NCI-H526 treated with DMSO at 0.1 percent for 48 hours (cell line): Measurements from ENCODE around the gene APCDD1L.
"Not testable (repeated sequence)": the region's sequence is repeated elsewhere in the genome, so short reads cannot be mapped to it uniquely, and the experiment has no call there.

ENCODE experiments used
- DNase-seq: peaks from one replicate; lab custom pipeline; 2025; lab: John Stamatoyannopoulos, UW

The APCDD1L gene

GRCh38 chr20:58545565-58546415, 30.6 kb upstream of the APCDD1L start:
- no peak for DNase-seq

DNA sequence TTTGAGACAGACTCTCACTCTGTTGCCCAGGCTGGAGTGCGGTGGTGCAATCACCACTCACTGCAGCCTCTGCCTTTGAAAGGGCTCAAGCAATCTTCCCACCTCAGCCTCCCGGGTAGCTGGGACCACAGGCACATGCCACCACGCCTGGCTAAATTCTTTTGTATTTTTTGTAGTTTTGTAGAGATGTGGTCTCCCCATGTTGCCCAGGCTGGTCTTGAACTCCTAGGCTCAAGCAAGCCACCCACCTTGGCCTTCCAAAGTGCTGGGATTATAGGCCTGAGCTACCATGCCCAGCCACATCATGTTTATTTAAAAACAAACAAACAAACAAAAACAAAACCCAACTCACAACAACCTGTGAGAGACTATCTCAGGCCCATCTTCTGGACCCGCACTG, 29.7 kb upstream of the APCDD1L start:
- DNase-seq: no peak

- no peak for DNase-seq
Observed at GRCh38 chr20:58544286-58544685, 29.1 kb upstream of the APCDD1L start.

DNA sequence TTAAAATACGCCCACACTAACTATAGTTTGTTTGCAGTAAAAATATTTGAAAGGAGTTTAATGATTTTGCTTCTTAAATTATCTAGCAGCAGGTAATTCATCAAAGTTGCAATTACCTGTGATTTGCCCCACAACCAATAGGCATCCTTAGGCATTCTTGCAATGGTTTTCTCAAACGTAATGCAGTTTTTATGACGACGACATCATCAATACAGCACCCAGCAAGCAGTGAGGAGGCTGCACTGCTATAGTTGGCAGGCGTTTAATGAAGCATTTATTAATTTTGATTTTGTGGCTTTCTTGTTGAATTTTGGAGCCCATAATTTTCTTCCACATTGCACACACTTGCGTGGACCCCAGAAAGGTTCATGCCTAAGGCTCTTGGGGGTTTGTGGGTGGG, 28.1 kb upstream of the APCDD1L start:
- no peak for DNase-seq

- DNase-seq: no peak
Observed at GRCh38 chr20:58542411-58543095, 27.4 kb upstream of the APCDD1L start.

- DNase-seq: not testable (repeated sequence)
Observed at GRCh38 chr20:58542034-58542410, 26.8 kb upstream of the APCDD1L start.

DNA sequence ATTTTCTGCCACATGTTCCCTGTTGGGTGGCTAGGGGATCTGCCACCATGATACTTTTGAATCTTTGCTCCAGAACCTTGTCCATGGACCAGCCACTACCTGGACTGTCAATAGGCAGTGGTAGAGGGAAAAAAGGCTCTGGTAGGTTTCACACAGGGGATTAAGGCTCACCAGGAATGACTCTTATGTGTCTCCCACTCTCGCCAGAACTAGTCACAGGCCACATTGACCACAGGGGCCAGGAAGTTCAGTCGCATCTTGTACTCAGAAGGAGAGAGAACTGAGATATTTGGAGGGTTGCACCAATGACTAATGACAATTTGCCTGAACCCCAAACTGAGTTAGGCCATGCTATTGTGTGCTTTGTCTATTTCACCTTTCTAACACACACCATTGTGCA, 23.6 kb upstream of the APCDD1L start:
- no peak for DNase-seq

DNA sequence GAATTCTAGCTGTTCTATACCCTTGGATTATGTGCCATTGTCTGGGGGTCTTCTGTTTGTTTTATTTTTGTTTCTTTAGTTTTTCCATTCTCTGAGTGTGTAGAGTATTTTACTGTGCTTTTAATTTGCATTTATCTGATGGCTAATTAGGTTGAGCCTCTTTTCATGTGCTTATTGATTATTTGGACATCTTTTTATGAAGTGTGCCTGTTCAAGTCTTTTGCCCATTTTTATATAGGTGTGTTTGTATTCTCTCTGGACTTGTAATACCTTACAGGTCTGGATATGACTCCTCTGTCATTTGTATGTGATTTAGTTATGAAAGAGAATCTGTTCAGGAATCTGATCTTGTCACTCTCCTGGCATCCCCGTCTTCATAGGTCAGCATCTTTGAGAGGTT, 22.6 kb upstream of the APCDD1L start:
- DNase-seq: no peak

DNA sequence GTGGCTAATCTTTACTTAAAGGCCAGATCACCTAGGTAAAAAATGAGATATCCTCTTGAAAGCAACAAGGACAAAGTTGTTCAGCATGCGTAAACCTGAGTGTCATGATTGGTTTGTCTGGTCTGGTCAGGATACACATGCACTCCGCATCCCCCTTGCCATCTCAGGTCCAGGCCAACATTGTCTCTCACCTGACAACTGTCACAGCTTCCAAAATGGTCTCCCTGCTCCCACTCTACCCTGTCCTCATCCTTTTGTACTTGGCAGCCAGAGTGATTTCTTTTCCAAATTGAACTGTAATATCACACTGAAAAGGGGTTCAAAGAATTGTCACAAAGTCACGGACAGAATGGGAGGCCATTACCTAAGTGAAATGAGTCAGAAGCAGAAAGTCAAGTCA, 21.1 kb upstream of the APCDD1L start:
- DNase-seq: no peak

DNA sequence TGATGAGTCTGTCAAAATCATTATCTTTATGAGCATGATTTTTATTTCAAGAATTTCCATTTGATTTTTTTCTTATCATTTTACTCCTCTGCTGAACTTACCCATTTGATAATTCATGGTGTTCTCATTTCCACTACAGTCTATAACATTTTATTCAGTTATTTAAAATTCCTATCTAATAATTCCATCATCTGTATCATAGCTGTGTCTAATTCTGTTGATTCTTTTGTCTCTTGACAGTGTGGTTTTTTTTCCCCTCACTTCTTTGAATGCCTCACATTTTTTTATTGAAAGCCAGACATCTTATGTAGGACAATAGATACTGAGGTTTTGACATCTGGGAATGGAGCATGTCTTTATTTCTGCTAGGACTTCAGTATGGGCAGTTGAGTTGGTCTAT, 16.5 kb upstream of the APCDD1L start:
- no peak for DNase-seq

DNA sequence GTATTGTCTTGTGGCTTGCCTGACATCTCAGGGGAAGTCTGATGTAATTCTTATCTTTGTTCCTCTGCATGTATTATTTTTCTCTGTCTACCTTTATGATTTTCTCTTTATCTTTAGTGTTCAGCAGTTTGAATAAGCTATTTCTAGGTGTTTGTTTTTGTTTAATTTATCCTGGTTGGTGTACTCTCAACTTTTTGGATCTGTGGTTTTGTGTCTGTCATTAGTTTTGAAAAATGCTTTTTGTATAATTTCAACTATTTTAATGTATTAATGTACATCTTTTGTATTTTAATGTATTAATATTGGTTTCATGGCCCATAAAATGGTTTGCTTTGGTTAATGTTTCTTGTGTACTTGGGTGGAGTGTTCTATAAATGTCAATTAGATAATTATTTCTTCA, 15.9 kb upstream of the APCDD1L start:
- DNase-seq: no peak

DNA sequence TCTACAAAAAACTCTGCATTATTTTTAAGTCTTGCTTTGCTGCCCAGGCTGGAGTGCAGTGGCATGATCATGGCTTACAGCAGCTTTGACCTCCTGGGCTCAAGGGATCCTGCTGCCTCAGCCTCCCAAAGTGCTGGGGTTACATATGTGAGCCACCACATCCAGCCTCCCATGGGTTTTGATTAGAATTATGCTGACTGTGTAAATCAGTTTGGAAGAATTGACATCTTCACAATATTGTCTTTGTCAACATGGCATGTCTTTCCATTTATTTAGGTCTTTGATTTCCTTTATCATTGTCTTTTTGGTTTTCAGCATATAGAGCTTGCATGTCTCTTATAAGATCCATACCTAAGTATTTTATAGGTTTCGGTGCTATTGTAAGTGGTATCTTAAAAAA, 13.2 kb upstream of the APCDD1L start:
- DNase-seq: no peak

GRCh38 chr20:58526411-58526810, 11.2 kb upstream of the APCDD1L start:
- no peak for DNase-seq

- no peak for DNase-seq
Observed at GRCh38 chr20:58524814-58525213, 9.6 kb upstream of the APCDD1L start.

DNA sequence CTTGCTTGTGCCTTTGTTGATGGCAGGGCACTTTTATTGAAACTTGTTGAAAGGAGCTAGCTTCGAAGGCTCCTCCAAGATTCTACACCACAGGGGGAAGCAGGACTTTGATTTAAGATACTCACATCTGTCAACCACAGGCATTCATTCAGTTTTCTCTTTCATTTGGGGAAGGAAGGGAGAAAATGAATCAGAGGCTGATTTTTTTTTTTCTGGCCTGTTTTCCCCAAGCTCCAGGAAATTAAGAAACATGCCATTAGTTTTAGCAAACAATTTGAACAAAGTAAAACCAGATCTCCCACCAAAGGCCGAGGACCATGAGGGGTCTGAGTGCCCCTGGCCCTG, 8.7 kb upstream of the APCDD1L start:
- DNase-seq: no peak

DNA sequence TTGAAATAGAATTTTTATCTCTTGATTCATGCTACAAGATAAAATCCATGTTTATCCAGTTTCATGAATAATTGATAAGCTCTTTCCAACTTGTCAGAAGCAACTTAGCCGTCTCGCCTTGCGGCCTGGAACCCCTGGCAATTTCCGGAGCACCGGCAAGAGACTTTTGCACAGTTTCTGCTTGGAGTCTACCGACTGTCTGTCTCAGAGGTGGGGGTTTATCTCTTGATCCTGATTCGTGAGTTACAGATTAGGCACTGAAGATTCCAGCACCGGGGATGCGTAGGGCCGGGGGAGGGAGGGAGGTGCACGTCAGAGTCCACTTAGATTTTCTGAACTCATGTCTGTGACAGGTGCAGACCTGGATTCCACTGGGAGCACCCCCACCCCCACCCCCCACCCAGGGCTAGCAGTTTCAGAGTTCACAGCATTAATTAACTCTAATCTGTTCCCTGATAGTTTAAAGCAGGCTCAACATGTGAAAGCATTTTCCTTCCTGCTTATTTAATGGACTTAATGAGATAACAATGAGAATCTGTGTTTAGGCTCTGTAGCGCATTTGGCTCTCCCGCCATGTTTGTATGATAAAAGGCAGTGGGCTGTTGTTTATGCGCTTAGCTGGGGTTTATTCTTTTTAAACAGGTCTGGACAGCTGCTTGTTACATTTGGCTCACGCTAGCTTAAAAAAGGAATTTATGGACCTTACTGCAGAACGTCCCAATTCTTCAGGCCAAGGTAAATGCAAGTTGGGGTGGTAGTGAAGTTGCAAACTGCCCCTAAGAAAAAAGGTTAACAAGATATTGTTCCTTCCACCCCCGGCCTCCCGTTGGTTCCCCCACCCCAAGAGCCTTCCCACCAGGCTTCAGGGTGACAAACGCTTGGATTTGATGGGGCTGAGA, 8.1 kb upstream of the APCDD1L start:
- DNase-seq: no peak

DNA sequence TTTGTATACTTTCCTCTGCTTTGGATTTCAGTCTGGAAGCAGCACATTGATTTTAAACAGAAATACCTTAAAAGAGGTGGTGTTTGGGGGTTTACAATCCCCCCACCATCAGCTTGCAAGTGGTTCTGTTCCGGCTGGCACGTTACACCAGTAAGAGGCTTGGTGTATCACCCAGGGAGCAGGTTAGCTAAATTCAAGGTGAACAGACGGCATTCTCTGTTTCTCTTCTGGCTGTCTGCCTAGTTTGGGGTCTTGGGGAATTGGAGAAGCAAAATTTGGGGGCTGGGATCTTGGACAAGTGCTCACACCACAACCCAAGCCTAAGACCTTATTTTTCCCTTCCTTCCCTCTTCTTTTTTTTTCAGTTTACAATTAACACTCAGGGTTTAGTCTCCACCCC, 7.5 kb upstream of the APCDD1L start:
- DNase-seq: no peak

- DNase-seq: no peak
Observed at GRCh38 chr20:58521763-58522162, 6.6 kb upstream of the APCDD1L start.

DNA sequence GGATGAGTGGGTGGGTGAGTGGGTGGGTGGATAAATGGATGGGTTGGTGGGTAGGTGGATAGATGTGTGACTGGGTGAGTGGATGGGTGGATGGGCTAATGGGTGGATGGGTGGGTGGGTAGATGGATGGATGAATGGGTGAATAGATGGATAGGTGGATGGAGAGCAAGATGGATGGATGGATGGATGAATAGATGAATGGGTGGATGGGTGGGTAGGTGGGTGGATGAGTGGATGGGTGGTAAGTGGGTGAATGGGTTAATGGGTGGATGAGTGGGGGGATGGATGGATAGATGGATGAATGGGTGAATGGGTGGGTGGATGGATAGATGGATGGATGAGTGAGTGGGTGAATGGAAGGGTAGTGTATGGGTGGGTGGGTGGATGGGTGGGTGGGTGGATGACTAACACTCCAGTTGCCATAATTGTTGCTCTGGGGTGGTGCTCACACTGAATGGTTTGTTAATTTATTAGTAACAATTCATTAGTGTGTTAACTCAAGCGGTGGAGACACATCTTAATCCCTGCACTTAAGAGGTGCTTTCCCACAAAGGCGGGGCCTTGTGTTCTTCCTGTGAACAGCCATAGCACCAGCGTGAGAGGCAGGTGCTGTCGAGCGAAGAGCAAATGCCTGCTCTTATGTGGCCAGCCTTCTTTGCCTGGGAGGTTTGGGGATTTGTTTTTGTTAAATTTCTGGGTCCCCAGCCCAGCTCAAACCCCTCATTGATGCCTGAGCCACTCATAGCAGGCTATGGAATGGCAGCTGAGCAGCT, 4.9 kb upstream of the APCDD1L start:
- DNase-seq: no peak

DNA sequence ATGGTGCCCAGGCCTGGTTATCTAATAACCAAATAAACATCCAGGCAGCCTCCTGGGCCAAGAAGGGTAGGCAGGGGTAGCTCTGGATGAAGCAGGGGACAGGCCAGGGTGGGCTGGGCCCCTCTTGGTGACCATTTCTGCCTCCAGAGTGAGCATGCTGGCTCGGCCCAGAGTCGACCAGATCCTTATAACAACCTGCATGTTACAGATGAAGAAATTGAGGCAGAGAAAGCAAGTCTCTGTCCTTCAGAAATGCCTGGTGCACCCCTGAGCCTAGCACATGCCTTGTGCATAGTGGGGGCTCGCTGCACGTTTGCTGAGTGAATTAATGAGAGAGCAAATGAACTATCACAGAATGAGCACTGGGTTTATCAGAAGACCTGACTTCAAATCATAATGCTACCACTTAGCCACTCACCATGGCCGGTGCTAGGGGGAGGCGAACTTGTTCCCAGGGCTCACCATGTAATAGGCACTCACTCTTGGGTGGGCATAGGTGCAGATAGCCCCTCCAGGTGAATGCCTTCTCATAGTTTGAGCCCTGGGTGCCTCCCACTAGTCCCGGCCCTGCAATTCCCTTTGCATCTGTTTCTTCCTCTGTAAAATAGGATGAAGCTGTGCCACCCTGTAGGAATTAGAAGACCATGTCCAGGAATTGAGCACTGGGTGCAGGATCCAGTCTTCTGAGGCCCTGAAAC, 3.8 kb upstream of the APCDD1L start:
- DNase-seq: no peak

DNA sequence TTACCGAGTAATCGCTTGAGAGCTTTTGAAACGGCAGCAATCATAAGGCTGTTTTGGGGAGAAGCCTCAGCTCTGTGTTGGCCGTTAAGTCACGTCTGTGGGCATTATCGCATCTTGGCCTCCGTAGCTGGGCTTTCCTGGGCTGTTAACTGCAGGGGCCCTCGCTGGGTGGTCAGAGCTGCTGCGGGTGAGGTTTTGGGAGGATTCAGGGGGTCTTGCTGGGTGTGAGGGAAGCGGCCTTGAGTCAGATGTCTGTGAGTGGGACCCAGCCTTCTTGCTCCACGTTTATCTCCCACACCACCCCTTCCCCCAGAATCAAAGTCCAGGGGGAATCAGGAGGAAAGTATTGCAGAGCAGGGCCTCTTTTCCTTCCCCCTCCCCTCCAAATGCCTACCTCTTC, 3.2 kb upstream of the APCDD1L start:
- no peak for DNase-seq
